A549 (cell line): ENCODE measurements around the gene DUT.

Source experiments
- POLR2A ChIP-seq: IDR thresholded peaks from 2 replicates; pipeline ENCODE4 v1.6.1; 2012; ENCODE audit warnings: mild to moderate bottlenecking, low read length
- RCOR1 ChIP-seq: fragments of 150-350 bp; IDR thresholded peaks from 2 replicates; pipeline ENCODE4 v1.6.1; 2014; ENCODE audit warnings: antibody characterized with exemption, low read length, low read depth
- TP53 ChIP-seq: fragments of 250-450 bp; sonication (Bioruptor Pico); IDR thresholded peaks from 2 replicates; pipeline ENCODE4 v1.5.0; 2021; ENCODE audit warnings: mild to moderate bottlenecking, moderate library complexity
- TF ChIP-seq, protein P1 (sequence below): fragments of >200 bp; sonication (Bioruptor Twin); formaldehyde crosslinking; IDR thresholded peaks from 3 replicates; pipeline ENCODE4 v1.5.1; 2016
- TF ChIP-seq, protein P2 (sequence below): IDR thresholded peaks from 2 replicates; pipeline ENCODE4 v1.6.1; 2012
- TF ChIP-seq, protein P3 (sequence below): IDR thresholded peaks from 2 replicates; pipeline ENCODE4 v1.6.1; 2012; ENCODE audit warnings: low read depth, borderline replicate concordance

DNA sequence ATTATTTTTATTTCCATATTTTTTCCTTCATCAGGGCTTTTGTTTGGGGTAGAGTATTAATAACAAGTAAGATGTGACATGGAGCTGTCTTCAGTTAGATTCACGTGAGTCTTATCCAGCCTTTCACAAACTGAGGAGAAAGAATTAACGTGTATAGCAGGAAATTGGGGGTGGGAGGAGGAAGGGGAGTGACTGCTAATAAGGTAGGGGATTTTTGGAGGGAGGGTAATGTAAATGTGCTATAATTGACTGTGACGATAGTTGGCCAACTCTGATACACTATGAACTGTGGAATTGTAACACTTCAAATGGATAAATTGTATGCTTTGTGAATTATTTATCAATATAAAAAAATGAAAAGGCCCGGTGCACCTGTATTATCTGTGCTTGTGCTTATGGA, 8.9 kb downstream of the DUT start:
- TF ChIP-seq, protein P1, sequence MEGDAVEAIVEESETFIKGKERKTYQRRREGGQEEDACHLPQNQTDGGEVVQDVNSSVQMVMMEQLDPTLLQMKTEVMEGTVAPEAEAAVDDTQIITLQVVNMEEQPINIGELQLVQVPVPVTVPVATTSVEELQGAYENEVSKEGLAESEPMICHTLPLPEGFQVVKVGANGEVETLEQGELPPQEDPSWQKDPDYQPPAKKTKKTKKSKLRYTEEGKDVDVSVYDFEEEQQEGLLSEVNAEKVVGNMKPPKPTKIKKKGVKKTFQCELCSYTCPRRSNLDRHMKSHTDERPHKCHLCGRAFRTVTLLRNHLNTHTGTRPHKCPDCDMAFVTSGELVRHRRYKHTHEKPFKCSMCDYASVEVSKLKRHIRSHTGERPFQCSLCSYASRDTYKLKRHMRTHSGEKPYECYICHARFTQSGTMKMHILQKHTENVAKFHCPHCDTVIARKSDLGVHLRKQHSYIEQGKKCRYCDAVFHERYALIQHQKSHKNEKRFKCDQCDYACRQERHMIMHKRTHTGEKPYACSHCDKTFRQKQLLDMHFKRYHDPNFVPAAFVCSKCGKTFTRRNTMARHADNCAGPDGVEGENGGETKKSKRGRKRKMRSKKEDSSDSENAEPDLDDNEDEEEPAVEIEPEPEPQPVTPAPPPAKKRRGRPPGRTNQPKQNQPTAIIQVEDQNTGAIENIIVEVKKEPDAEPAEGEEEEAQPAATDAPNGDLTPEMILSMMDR: no peak
- TF ChIP-seq, protein P2, sequence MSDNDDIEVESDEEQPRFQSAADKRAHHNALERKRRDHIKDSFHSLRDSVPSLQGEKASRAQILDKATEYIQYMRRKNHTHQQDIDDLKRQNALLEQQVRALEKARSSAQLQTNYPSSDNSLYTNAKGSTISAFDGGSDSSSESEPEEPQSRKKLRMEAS: no peak
- TF ChIP-seq POLR2A: no peak
- TF ChIP-seq, protein P3, sequence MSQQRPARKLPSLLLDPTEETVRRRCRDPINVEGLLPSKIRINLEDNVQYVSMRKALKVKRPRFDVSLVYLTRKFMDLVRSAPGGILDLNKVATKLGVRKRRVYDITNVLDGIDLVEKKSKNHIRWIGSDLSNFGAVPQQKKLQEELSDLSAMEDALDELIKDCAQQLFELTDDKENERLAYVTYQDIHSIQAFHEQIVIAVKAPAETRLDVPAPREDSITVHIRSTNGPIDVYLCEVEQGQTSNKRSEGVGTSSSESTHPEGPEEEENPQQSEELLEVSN: no peak
- no peak for TF ChIP-seq TP53 (CRISPR knock-in tag)
- TF ChIP-seq RCOR1: no peak
